Measurements from ENCODE around the gene RNF149. TPM values are rescaled to one million over a fixed set of nuclear protein-coding genes. Genes with fewer than 3 reads are reported as not detected.
A peak's percentile ranks its signal among the peaks of the same experiment; 100 is the strongest.

The RNF149 gene
- total and polyA plus RNA-seq, 2 donors, result 26.3 to 113 TPM

DNA sequence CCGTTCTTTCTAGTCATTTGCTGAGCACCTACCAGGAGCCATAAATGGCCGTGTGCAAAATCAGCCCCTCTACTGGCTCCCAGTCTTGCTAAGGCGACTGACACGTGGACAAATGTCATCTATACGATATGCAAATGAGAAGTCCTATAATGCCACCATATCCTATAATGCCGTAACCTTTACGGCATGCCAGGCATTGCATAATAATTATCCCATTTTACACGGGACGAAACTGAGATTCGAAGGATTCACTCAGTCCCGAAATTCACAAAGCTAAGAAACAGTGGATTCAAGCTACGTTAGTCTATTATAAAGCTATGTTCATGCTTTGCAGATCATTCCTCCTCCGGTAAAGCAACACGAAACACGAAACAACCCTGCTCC is 34.1 kb upstream of the RNF149 start:
- DNase-seq (ENCODE audit: extremely low spot score), result no peak
- 90% methylated on average over 15 of the region's 15 CpGs for WGBS
- H3K27ac ChIP-seq (ENCODE audit: low read depth), result no peak overlapping the region

DNA sequence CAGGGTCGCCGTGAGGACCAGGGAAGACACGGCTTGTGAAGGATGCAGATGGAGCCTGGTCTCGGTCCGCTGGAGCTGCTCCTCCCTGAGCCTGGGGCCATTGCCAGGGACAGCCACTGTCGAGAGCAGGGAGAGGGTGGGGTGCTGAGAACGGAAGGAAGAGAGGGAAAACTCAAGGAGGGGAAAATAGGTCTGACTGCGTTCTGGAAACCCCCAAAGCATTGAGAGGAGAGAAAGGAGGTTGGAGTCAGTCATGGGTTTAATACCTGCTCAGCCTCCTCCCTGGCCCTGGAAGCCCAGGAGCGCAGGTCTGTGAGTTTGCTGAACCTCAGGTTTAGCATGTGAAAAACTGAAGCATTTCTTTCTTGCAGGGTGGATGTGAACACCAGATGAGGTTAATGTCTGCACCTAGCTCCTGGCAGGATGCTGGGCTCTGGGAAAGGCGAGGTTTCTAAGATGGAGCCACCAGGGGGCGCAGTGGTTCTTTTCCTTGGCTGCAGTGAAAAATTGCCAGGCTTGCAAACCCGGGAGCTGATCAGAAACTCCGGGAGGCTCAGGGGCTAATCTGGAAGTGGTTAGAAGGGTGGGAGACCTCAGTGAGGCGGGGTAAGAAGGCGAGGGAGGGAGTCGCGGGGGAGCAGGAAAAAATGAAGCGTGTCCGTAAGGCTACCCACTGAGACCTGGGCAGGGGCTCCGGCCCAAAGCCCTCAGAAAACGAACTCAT is 33.6 kb upstream of the RNF149 start:
- no peak for DNase-seq (ENCODE audit: extremely low spot score)
- H3K27ac ChIP-seq (ENCODE audit: low read depth), result no peak overlapping the region
- H3K4me3 ChIP-seq (ENCODE audit: low read depth, low read length), result no peak overlapping the region
- no peaks in the 10 kb centered on the region for H3K4me1 ChIP-seq (ENCODE audit: insufficient read depth)
- no peaks in the 10 kb centered on the region for H3K36me3 ChIP-seq (ENCODE audit: insufficient read depth)
- 62% methylated on average over 21 of the region's 21 CpGs for WGBS

More for the DNA sequence above, 34.1 kb upstream of the RNF149 start:
- Histone ChIP-seq H3K4me3 (ENCODE audit: low read depth, low read length) (no peak overlapping the region), H3K4me1 (ENCODE audit: insufficient read depth) (no peaks in the 10 kb centered on the region), H3K36me3 (ENCODE audit: insufficient read depth) (no peaks in the 10 kb centered on the region)

DNA sequence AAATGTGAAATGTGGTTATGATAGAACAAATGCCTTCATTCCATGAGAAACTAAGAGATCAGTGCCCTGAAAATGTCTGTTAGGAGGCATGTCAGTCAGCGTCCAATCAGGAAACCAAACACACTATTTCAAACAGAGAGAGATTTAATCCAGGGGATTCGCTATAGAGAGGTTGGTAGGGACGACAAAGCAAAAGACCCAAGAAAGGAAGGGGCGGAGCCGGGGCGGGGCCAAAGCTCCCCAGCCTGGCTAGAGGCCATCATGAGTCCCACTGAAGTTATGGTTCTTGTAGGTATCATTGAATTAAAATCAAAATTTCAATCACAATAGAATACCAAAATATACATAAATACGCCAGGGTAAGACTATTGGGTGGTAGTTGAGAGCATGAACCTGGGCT is 32.9 kb upstream of the RNF149 start:
- 90% methylated on average over 7 of the region's 7 CpGs for WGBS
- no peak overlapping the region for H3K27ac ChIP-seq (ENCODE audit: low read depth)

DNA sequence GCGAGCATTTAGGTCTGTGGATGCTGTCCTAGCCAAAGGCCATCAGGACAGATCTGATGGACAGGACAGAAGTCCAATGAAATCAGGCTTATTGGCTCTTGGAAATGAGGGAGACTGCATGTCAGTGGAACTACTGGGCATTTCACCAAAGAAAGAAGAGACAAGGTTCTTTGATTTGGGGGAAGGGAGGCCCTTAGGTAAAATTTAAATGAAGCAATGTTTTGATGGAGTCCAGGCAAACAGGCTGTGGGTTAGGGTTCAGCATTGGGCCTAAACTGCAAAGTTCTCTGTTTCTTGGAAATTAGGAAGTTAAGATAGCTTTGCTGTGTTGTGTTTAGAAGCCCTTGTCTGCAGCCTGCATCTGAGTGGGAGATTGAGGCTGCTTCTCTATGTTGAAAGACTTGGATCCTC is 31.6 kb upstream of the RNF149 start:
- 91% methylated on average over 1 of the region's 1 CpG for WGBS
- Histone ChIP-seq H3K36me3 (ENCODE audit: insufficient read depth) (no peaks in the 10 kb centered on the region), H3K4me1 (ENCODE audit: insufficient read depth) (no peaks in the 10 kb centered on the region), H3K27ac (ENCODE audit: low read depth) (no peak overlapping the region), H3K4me3 (ENCODE audit: low read depth, low read length) (no peak overlapping the region)
- DNase-seq (ENCODE audit: extremely low spot score), result no peak

More for the DNA sequence above, 32.9 kb upstream of the RNF149 start:
- no peaks in the 10 kb centered on the region for H3K4me1 ChIP-seq (ENCODE audit: insufficient read depth)
- no peaks in the 10 kb centered on the region for H3K36me3 ChIP-seq (ENCODE audit: insufficient read depth)
- H3K4me3 ChIP-seq (ENCODE audit: low read depth, low read length), result no peak overlapping the region
- no peak for DNase-seq (ENCODE audit: extremely low spot score)

DNA sequence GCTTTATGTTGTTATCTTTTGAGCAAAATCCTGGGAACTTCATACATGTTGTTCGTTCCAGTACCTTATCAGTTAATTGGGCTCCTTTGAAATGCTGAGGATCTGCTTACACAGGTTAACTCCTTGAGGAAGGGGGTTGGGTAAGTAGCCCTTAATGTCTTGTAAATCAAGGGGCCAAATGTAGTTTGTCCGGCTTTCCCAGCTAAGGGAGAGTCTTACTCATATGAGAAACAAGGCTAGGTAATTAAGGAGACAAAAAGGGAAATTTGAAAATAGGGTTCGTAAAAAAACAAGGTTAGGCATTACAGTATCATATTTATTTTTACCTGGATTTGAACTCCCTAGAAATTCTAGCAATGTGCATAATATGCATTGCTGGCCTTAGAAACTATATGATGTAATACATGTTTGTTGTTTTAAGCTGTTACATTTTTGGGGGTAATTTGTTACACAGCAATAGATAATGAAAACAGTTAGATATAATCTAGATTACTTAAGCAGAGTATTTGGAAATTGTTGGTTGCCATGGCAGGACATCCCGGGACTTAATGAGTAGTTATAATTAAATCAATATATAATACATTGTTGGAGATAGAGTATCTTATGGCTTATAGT is 30.9 kb upstream of the RNF149 start:
- no peaks in the 10 kb centered on the region for H3K4me1 ChIP-seq (ENCODE audit: insufficient read depth)
- WGBS, result 73% methylated on average over 4 of the region's 4 CpGs

DNA sequence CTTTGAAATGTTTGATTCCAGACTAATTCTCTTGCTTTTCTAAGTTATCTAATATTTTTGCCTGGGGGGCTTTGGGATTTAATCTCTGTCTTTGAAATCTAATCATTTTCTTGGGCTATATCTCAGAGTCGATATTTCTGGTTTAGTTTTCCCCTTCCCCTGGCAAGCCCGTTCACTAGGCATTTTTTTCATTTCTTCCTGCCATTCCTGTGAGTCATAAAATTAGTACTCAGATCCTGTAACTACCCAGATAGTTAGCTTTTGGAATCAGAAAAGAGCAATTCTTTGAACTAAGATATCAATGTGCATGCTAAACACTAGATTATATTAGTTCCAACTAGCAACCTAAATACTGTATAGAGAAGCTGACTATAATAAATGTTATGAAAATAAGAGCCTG is 29.4 kb upstream of the RNF149 start:
- DNase-seq (ENCODE audit: extremely low spot score), result no peak
- Histone ChIP-seq H3K27ac (ENCODE audit: low read depth) (no peak overlapping the region), H3K4me1 (ENCODE audit: insufficient read depth) (no peaks in the 10 kb centered on the region), H3K36me3 (ENCODE audit: insufficient read depth) (no peaks in the 10 kb centered on the region), H3K4me3 (ENCODE audit: low read depth, low read length) (no peak overlapping the region)
- 23% methylated on average over 2 of the region's 2 CpGs for WGBS

More for the DNA sequence above, 30.9 kb upstream of the RNF149 start:
- Histone ChIP-seq H3K4me3 (ENCODE audit: low read depth, low read length) (no peak overlapping the region), H3K27ac (ENCODE audit: low read depth) (no peak overlapping the region), H3K36me3 (ENCODE audit: insufficient read depth) (no peaks in the 10 kb centered on the region)
- DNase-seq (ENCODE audit: extremely low spot score), result no peak

DNA sequence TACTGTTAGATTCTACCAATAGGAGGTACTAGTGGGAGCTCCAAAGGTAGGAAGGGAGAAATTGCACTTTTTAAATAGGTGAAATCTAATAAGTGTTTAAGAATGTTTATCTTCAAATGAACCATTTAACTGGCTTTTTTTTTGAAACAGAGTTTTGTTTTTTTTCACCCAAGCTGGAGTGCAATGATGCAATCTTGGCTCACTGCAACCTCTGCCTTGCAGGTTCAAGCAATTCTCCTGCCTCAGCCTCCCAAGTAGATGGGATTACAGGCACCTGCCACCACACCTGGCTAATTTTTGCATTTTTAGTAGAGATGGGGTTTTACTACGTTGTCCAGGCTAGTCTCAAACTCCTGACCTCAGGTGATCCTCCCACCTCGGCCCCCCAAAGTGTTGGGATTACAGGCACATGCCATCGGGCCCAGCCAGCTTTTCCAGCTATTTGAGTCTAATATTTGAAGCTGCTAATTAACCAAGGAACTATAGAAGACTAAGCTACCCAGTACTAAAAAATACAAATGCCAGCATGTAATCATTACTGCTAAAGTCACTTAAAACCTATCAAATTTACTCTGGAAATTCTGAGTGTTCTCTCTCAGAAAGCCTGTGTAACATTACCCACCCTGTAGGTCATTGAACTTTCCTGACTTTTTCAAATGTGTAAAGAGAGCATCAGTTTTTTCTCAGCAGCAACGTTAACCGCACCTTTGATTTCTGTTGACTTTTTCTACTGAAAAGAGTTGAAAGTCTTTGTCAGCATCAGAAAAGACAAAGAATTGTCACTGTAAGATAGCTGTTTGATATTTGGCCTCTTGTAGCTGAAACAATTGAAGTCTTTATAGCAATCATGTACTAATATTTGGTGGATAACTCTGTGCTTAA is 24.6 kb upstream of the RNF149 start:
- Histone ChIP-seq H3K4me3 (ENCODE audit: low read depth, low read length) (no peak overlapping the region), H3K27ac (ENCODE audit: low read depth) (no peak overlapping the region), H3K36me3 (ENCODE audit: insufficient read depth) (no peaks in the 10 kb centered on the region), H3K4me1 (ENCODE audit: insufficient read depth) (no peaks in the 10 kb centered on the region)
- WGBS, result 63% methylated on average over 5 of the region's 5 CpGs
- DNase-seq (ENCODE audit: extremely low spot score), result no peak

DNA sequence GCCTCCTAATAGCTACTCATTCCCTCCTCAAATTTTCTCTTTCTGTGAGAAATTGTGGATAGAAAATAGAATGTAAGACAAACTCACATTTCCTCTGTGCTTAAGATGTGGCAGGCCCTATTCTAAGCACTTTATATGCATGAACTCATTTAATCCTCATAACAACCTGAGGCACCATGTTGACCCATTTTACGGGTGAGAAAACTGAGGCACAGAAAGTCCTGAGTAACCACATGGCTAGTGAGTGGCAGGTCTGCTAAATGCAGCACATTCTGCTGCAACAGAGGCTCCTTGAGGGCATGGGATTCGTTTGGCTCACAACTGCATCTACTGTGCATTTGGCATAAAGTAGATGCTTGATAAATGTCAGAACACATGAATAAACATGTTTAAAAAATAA is 22.7 kb upstream of the RNF149 start:
- H3K4me3 ChIP-seq (ENCODE audit: low read depth, low read length), result no peak overlapping the region
- WGBS, result 83% methylated on average over 2 of the region's 2 CpGs
- no peak for DNase-seq (ENCODE audit: extremely low spot score)
- no peak overlapping the region for H3K27ac ChIP-seq (ENCODE audit: low read depth)
- H3K4me1 ChIP-seq (ENCODE audit: insufficient read depth), result no peaks in the 10 kb centered on the region
- H3K36me3 ChIP-seq (ENCODE audit: insufficient read depth), result no peaks in the 10 kb centered on the region

DNA sequence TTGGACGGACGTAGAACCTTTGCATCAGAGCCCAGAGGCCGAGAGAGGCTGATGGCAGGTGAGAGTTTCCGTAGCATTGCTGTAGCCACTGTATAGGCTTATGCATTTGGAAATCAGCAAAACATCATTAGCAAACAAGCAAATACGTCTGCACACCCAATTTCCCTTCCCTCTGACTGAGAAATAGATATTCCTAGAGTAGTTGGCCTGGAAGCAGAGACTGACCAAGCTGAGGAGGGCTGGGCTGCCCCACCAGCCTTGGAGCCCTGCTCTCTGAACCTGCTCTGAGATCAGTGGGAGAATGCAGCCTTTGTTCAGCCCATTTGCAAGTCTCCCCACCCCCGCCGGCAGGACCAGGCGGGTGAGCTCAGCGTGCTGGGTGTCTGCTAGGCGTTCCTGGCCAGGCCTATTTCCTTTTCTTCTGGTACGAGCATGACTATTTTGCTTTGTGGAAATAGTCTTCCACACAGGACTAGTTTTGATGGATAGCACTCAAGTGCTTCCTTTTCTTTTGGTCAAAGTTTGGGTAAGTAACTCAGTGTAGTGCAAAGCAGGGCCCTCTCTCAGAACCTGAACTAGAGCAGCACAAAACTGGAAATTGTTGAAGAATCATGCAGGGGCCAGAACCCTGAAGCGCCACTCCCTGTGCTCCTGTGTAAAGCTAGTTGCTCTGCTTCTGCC is 21.9 kb upstream of the RNF149 start:
- H3K4me1 ChIP-seq (ENCODE audit: insufficient read depth), result no peaks in the 10 kb centered on the region
- H3K27ac ChIP-seq (ENCODE audit: low read depth), result no peak overlapping the region
- H3K4me3 ChIP-seq (ENCODE audit: low read depth, low read length), result no peak overlapping the region
- 70% methylated on average over 12 of the region's 12 CpGs for WGBS
- no peak for DNase-seq (ENCODE audit: extremely low spot score)
- H3K36me3 ChIP-seq (ENCODE audit: insufficient read depth), result no peaks in the 10 kb centered on the region

DNA sequence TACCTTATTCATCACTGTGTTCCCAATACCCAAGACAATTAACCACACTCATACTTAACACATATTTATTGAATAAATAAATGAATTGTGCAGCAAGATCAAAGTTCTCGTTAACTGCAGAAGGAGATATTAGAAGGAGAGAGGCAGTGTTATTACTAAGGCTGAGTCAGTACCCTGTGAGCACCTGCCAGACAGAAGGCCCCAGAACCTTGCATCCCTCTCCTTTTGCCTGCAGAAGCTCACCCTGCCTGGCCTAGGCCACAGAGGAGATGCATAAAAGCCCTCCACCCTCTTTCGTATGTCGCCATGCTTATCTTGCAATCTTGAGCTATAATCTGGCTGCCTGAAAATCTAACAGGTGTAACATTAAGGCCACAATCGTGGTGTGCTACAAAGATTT is 20.5 kb upstream of the RNF149 start:
- Histone ChIP-seq H3K4me1 (ENCODE audit: insufficient read depth) (no peaks in the 10 kb centered on the region), H3K27ac (ENCODE audit: low read depth) (no peak overlapping the region), H3K4me3 (ENCODE audit: low read depth, low read length) (no peak overlapping the region), H3K36me3 (ENCODE audit: insufficient read depth) (no peaks in the 10 kb centered on the region)
- WGBS, result 75% methylated on average over 4 of the region's 4 CpGs
- no peak for DNase-seq (ENCODE audit: extremely low spot score)

DNA sequence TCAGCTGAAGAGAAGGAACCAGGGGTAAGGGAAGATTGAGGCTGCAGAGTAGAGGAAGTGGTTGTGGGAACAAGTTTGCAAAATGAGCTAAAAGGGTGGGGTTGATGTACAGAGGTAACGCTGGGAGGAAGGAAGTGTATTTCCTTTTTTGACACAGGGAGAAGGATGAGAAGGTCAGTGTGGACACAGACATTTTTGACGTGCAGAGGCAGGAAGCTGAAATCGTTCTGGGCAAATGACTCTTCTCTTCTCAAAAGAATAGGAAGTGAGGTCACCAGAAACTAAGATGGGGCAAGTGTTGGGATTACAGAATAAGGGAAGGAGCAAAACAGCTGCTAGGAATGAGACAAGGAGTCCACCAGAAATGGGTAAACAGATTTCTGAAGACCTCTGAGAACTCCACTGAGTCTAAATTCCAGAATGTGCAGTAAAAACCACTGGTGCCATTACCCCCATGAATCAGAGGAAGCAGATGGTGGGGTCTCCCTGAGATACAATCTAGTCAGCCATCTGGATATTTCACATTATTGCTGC is 20.0 kb upstream of the RNF149 start:
- Histone ChIP-seq H3K36me3 (ENCODE audit: insufficient read depth) (no peaks in the 10 kb centered on the region), H3K4me1 (ENCODE audit: insufficient read depth) (no peaks in the 10 kb centered on the region), H3K27ac (ENCODE audit: low read depth) (peak overlapping the region; percentile 66), H3K4me3 (ENCODE audit: low read depth, low read length) (no peak overlapping the region)
- WGBS, result 51% methylated on average over 3 of the region's 3 CpGs
- DNase-seq (ENCODE audit: extremely low spot score), result no peak

DNA sequence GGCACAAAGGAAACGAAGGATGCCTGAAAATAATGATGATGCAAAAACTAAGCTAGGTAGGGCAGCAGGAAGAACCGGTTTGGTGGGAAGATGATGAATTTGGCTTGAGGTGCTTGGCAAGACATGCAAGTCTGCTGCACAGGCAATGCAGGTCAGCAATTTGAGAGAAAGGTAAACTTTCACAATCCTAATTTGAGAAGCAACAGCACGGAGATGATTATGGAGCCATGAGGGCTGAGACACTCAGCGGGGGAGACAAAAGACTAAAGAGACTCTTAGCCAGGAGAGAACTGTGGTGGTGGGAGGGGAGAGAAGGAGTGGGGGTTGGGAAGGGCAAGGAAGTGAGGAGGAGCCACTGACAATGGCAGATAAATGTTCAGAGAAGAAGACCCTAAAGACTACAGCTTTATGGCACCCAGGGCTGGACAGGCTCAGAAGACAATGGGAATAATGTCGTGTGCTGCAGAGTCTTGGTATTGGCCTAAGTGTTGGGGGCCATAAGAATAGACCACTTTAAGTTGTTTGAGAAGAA is 19.4 kb upstream of the RNF149 start:
- DNase-seq (ENCODE audit: extremely low spot score), result peak; percentile 85
- WGBS, result 60% methylated on average over 5 of the region's 5 CpGs
- Histone ChIP-seq H3K27ac (ENCODE audit: low read depth) (peak overlapping the region; percentile 66), H3K4me3 (ENCODE audit: low read depth, low read length) (no peak overlapping the region), H3K36me3 (ENCODE audit: insufficient read depth) (no peaks in the 10 kb centered on the region), H3K4me1 (ENCODE audit: insufficient read depth) (no peaks in the 10 kb centered on the region)

DNA sequence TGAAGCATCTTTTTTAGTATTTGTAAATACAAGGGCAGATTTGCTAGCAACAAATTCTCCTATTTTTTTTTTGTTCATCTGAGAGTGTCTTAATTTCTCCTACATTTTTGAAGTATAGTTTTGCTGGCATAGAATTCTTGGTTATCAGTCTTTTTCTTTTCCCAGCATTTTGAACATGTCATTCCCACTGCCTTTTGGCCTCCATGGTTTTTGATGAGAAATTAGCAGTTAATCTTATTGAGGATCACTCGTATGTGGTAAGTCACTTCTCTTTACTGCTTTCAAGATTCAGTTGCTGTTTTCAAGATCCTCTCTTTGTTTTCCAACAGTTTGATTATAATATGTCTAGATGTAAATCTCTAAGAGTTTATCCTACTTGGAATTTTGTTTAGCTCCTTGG is 16.9 kb upstream of the RNF149 start:
- H3K4me1 ChIP-seq (ENCODE audit: insufficient read depth), result no peaks in the 10 kb centered on the region
- no peak overlapping the region for H3K27ac ChIP-seq (ENCODE audit: low read depth)
- WGBS, result 83% methylated on average over 1 of the region's 1 CpG
- no peak overlapping the region for H3K4me3 ChIP-seq (ENCODE audit: low read depth, low read length)
- no peaks in the 10 kb centered on the region for H3K36me3 ChIP-seq (ENCODE audit: insufficient read depth)
- no peak for DNase-seq (ENCODE audit: extremely low spot score)
